Uterus (tissue), 2 donors: ENCODE data around the gene VWA8.

Experiments used
- CTCF ChIP-seq, 4 experiments: fragments of 200-600 bp in 2 of 4; fragments of 450-650 bp in 2 of 4; sonication (generic) in 2 of 4; IDR thresholded peaks; one replicate each; pipeline ENCODE4 v1.5.1; 2016 to 2019; ENCODE audit warnings: antibody characterized with exemption in 4 of 4, mild to moderate bottlenecking in 2 of 4, moderate library complexity in 1 of 4
- POLR2A ChIP-seq, 2 donors: fragments of 450-650 bp; IDR thresholded peaks; one replicate each; pipeline ENCODE4 v1.6.1; 2016; ENCODE audit warnings: antibody characterized with exemption in 2 of 2, mild to moderate bottlenecking in 1 of 2, moderate library complexity in 1 of 2

GRCh38 chr13:41597348-41598041 is 363.4 kb downstream of the VWA8 start:
- TF ChIP-seq CTCF (IDR thresholded peaks at IDR 0.05) (no peak), POLR2A (IDR thresholded peaks at IDR 0.05) (no peak)
